ENCODE results near the gene PEX26. TPM values are rescaled to one million over a fixed set of nuclear protein-coding genes. Genes with fewer than 3 reads are reported as not detected.

Gene PEX26
- total and polyA plus RNA-seq, 4 donors = 16.9 to 36.9 (median 19.5) TPM

DNA sequence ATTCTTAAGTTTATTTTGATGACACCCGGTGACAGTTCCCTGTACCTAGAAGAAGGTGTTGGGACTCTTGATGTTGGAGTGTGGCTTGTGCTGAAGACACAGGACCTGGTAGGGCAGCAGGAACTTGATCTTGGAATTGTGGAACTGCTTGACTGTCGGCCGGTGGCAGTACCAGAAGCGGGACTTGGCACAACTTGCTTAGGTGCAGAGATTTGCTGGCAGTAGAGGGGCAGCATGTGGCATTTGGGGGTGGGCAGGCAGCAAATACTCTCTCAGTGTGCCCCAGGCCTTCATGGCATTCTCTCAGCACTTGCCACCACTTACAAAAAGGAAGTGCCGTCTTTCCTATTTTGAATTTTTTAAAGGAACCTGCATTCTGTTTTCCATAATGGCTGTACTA is 3.6 kb downstream of the PEX26 start:
- Histone ChIP-seq H3K9ac (ENCODE audit: insufficient read depth in 1 of 2, low read length in 2 of 2) (no peak overlapping the region), H3K36me3 (ENCODE audit: control insufficient read depth in 4 of 4, insufficient read depth in 4 of 4, low read length in 4 of 4) (peaks cover 18 to 28% (median 22%) of the 10 kb centered on the region in 4 donors), H3K4me1 (ENCODE audit: control insufficient read depth in 5 of 5, insufficient read depth in 5 of 5, low read length in 5 of 5) (peaks cover 4 to 20% (median 7%) of the 10 kb centered on the region in 5 donors), H3K27ac (ENCODE audit: low read depth in 1 of 2, low read length in 1 of 2) (no peak overlapping the region), H3K27me3 (ENCODE audit: control insufficient read depth in 3 of 3, insufficient read depth in 3 of 3, low read length in 2 of 3) (no peaks in the 10 kb centered on the region), H3K9me3 (ENCODE audit: control insufficient read depth in 4 of 4, insufficient read depth in 3 of 4, low read length in 3 of 4) (no peaks in the 10 kb centered on the region), H3K4me3 (no peak overlapping the region)
- ATAC-seq (ENCODE audit: insufficient read depth, low FRiP score) = no peak
- 89 to 91% methylated on average over 5 of the region's 5 CpGs for WGBS, 2 donors
- DNase-seq = no peak
- TF ChIP-seq, protein P1, sequence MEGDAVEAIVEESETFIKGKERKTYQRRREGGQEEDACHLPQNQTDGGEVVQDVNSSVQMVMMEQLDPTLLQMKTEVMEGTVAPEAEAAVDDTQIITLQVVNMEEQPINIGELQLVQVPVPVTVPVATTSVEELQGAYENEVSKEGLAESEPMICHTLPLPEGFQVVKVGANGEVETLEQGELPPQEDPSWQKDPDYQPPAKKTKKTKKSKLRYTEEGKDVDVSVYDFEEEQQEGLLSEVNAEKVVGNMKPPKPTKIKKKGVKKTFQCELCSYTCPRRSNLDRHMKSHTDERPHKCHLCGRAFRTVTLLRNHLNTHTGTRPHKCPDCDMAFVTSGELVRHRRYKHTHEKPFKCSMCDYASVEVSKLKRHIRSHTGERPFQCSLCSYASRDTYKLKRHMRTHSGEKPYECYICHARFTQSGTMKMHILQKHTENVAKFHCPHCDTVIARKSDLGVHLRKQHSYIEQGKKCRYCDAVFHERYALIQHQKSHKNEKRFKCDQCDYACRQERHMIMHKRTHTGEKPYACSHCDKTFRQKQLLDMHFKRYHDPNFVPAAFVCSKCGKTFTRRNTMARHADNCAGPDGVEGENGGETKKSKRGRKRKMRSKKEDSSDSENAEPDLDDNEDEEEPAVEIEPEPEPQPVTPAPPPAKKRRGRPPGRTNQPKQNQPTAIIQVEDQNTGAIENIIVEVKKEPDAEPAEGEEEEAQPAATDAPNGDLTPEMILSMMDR (IDR thresholded peaks at IDR 0.05; ENCODE audit: control extremely low read depth, extremely low read depth) = no peak

GRCh38 chr22:18082467-18082866 is 4.7 kb downstream of the PEX26 start:
- Histone ChIP-seq H3K27me3 (ENCODE audit: control insufficient read depth in 3 of 3, insufficient read depth in 3 of 3, low read length in 2 of 3) (no peaks in the 10 kb centered on the region), H3K27ac (ENCODE audit: low read depth in 1 of 2, low read length in 1 of 2) (no peak overlapping the region), H3K4me3 (no peak overlapping the region), H3K36me3 (ENCODE audit: control insufficient read depth in 4 of 4, insufficient read depth in 4 of 4, low read length in 4 of 4) (peaks cover 20 to 33% (median 25%) of the 10 kb centered on the region in 4 donors), H3K4me1 (ENCODE audit: control insufficient read depth in 5 of 5, insufficient read depth in 5 of 5, low read length in 5 of 5) (peaks cover 0 to 10% (median 6%) of the 10 kb centered on the region in 5 donors), H3K9me3 (ENCODE audit: control insufficient read depth in 4 of 4, insufficient read depth in 3 of 4, low read length in 3 of 4) (no peaks in the 10 kb centered on the region), H3K9ac (ENCODE audit: insufficient read depth in 1 of 2, low read length in 2 of 2) (no peak overlapping the region)
- TF ChIP-seq, protein P1 (IDR thresholded peaks at IDR 0.05; ENCODE audit: control extremely low read depth, extremely low read depth) = no peak
- WGBS, 2 donors = 75 to 79% methylated on average over 2 of the region's 2 CpGs
- DNase-seq (no peak), ATAC-seq (ENCODE audit: insufficient read depth, low FRiP score) (no peak)

DNA sequence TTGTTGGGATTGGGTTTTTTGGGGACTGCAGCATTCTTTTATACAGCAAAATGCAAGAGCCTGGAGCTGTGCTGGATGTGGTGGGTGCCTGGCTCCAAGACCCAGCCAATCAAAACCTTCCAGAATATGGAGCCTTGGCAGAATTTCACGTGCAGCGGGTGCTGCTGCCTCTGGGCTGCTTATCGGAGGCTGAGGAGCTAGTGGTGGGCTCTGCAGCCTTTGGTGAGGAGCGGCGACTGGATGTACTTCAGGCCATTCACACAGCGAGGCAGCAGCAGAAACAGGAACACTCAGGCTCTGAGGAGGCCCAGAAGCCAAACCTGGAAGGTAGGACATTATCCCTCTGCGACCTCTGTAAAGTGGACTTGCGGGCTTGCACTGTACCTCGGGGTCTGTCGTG is 5.6 kb downstream of the PEX26 start:
- peaks cover 26 to 37% (median 31%) of the 10 kb centered on the region in 4 donors for H3K36me3 ChIP-seq (ENCODE audit: control insufficient read depth in 4 of 4, insufficient read depth in 4 of 4, low read length in 4 of 4)

More for the DNA sequence above, 5.6 kb downstream of the PEX26 start:
- no peak overlapping the region for H3K27ac ChIP-seq (ENCODE audit: low read depth in 1 of 2, low read length in 1 of 2)
- DNase-seq (no peak), ATAC-seq (ENCODE audit: insufficient read depth, low FRiP score) (no peak)
- H3K9ac ChIP-seq (ENCODE audit: insufficient read depth in 1 of 2, low read length in 2 of 2) = no peak overlapping the region
- no peak overlapping the region for H3K4me3 ChIP-seq
- 95% methylated on average over 10 of the region's 10 CpGs for WGBS, 2 donors
- TF ChIP-seq, protein P1 (IDR thresholded peaks at IDR 0.05; ENCODE audit: control extremely low read depth, extremely low read depth) = no peak
- no peaks in the 10 kb centered on the region for H3K9me3 ChIP-seq (ENCODE audit: control insufficient read depth in 4 of 4, insufficient read depth in 3 of 4, low read length in 3 of 4)
- peaks cover 0 to 9% (median 6%) of the 10 kb centered on the region in 5 donors for H3K4me1 ChIP-seq (ENCODE audit: control insufficient read depth in 5 of 5, insufficient read depth in 5 of 5, low read length in 5 of 5)
- no peaks in the 10 kb centered on the region for H3K27me3 ChIP-seq (ENCODE audit: control insufficient read depth in 3 of 3, insufficient read depth in 3 of 3, low read length in 2 of 3)
